Muscle of arm (tissue), 12 donors: ENCODE results near the gene DPH6. TPM values are rescaled to one million over a fixed set of nuclear protein-coding genes. Genes with fewer than 3 reads are reported as not detected.
"Not testable (repeated sequence)": the region's sequence is repeated elsewhere in the genome, so short reads cannot be mapped to it uniquely, and the experiment has no call there.

Experiments used
- DNase-seq: peaks from one replicate; pipeline ENCODE4 v3.0.0-alpha.2; 2013
- polyA plus RNA-seq, 12 donors: library from polyadenylated mRNA; unstranded; fragments of 120-200 nt; gene quantifications; one replicate each; pipeline ENCODE4 v1.2.1, GENCODE V29; 2013; ENCODE audit not compliant: insufficient read length in 12 of 12

The DPH6 gene
- polyA plus RNA-seq, 12 donors, result 5.1 to 21.9 (median 17.2) TPM; not detected in 1

DNA sequence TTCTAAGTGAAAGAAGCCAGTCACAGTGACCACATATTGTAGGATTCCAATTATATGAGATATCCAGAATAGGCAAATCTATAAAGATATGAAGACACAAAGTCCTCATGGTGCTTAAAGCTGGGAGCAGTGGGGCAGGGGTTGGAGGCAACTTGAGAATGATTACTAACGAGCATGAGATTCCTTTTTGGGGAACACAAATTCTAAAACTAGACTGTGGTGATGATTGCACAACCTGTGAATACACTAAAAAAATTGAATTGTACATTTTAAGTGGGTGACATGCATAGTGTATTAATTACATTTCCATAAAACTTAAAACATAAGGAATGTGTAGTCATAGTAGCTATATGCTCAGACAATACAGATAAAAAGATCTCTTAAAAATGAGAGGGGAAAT, 103.2 kb downstream of the DPH6 start:
- DNase-seq, result no peak

DNA sequence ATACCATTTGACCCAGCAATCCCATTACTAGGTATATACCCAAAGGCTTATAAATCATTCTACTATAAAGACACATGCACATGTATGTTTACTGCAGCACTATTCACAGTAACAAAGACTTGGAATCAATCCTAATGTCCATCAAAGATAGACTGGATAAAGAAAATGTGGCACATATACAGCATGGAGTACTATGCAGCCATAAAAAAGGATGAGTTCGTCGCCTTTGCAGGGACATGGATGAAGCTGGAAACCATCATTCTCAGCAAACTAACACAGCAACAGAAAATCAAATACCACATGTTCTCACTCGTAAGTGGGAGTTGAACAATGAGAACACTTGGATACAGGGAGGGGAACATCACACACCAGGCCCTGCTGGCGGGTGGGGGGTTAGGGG, 104.7 kb downstream of the DPH6 start:
- DNase-seq, result not testable (repeated sequence)

DNA sequence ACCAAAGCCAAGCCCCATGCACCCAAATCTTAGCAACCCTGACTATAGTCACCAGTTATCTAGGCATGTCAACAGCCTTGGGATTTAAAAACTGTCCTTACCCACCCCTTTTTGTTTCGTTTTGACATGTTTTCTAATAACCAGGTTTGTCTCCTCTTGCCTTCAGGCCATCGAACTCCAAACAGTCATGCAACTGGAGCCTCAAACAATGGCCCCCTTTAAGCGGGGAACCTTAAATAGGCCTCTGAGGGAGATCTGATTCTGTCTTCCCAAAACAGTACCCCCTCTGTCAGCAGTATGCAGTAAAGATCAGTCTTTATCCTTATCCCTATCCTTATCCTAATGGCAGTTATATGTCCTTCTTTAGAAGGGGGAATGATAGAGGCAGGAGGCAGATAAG, 105.7 kb downstream of the DPH6 start:
- DNase-seq, result no peak

DNA sequence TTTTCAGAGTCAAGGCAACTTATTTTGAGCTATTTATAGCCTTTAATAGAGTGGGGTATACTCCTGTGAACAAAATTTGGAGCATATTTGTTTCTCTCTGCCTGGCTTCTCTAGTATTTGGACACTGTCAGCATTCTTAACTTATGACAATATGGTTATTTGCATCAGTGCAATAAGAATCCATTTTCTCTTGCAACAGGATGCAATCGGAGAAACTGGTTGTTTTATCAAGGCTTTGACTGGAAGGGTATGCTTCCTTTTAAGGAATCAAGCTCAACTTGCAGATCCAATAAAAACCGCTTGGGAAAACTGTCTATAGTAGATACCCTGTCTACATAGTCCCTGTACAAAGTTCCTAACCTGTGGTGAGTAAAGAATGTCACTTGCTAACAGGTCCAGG, 106.7 kb downstream of the DPH6 start:
- DNase-seq, result peak; percentile 57

DNA sequence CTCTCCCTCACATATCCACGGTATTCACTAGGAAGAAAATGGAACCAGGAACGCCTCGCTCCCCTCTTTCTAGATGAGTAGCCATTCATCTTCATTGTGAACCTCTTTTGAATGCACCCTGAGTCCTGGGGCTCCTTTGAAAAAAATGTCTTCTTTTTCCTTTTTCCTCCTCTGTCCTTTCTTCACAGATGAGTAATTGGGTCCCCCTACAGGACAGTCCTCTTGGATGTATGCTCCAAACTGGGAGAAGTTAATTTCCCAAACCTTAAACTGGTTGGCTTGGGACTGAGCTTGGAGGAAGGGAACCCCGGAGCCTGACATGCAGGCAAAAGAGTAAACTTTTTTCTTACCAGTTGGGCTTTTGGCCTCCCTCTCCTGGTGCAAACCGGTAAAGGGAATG, 108.8 kb downstream of the DPH6 start:
- no peak for DNase-seq

DNA sequence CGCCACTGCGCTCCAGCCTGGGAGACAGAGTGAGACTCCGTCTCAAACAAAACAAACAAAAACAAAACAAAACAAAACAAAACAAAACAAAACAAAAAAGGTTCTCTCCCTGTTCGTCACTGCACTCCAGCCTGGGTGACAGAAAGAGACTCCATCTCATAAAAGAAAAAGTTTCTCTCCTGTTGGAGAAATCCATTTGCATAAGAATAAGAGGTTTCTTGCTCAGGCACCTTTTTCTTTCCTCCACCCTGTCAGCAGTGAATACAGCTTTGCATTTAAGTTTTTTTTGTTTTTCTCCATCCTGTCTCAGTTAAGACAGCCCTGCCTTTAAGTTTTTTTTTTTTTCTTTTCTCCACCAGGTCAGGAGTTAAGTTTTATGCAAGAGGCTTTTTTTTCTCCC, 109.5 kb downstream of the DPH6 start:
- no peak for DNase-seq

DNA sequence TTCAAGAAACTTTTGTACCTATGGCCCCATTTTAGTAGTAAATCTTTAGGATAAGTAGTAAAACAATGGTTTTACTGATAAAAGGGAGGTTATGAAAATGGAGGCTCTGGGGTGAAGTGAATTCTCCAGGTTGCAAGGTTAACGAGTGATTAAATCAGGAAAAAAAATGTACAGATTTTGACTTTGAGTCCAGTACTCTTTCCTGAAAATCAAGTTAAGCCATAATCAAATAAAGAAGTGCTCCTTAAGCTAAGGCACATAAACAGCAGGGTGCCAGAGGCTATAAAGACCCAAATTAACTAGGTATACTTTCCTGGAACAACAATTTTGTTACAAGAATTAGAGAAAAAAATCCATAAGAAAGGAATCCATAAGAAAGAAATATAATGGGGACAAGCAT, 114.7 kb downstream of the DPH6 start:
- no peak for DNase-seq

DNA sequence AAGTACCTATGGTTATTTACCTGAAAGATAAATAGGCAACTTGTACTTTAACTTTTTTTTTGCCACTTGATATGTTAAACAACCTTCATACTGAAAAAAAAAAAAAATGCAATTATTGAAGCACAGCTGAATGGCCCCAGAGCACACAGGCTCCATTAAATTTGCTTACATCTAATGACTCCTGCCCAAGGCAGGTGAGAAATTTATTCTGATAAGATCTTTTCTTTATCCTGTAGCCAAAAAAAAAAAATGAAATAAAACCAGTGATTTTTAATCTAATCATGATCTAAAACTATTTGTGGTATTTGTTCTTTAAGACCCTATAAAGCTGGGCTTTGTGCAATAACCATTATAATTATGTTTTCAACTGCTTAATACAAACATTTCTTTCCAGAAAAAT, 115.7 kb downstream of the DPH6 start:
- DNase-seq, result no peak

DNA sequence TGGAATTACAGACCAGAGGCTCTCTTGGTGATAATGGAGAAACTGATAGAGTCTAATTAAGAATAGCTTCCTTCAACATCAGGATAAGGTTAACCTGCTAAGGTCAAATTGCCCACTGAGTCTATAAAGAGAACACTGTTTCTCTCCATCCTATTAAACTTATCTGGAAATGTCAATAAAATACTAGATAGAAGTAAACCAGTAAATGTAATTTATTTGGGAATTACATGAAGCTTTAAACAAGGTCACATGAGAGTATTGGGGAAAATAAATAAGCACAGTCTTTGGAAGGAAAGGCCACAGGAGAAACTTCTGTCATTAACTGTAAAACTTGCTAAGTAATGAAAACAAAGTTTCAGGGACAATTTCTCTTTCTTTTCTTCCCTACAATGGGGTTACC, 118.5 kb downstream of the DPH6 start:
- DNase-seq, result no peak

DNA sequence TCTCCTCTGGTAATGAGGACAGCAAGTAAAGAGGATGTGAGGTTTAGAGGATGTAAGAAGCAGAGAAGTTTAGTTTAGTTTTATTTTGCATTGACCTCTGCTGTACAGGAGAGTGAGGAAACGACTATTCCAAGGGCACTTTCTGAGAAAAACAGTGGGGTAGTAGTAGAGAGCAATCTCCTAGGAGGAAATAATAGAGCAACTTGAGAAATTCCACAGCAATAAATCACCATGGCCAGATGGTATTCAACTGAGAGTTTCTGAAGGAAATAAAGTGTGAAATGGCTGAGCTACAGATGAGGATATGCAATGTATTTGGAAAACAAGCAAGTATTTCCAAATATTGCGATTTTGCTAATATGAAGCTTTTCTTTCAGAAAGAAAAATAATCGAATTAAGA, 118.9 kb downstream of the DPH6 start:
- DNase-seq, result no peak

DNA sequence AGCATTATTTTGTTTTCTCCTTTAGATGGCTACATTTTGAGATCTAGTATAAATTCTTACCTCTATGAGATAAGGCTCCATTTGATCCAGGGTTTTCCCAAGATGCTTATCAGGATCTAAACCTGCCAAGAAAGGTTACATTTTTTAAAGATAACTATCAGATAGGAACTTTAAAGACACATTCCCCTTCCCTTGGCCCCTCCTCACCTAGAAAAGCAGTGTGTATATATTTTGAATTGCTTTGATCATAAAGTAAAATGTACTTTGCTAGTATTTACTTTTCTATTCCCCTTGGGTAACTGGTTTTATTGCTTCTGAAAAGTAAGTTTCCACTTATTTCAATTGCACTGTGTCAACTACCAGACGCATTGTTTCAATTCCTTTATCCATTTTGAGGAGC, 135.2 kb downstream of the DPH6 start:
- no peak for DNase-seq

DNA sequence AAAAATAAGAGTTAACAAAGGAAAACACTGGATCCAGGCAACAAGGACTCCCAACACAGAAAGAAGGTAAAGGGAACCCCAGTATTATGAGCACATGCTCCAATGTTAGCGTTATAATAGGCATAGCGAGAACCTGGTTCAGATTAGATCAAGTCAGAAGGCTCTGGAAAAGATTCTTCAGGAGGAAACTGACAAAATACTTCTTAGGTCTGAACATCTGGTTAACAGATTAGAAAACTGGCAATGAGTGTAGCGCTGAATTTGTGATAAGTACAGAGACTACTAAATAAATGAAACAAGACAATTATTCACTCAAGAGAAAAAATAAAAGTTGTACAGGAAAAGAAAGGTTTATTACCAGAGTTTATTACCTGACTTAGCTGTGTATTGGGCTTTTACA, 146.1 kb downstream of the DPH6 start:
- DNase-seq, result peak; percentile 4

DNA sequence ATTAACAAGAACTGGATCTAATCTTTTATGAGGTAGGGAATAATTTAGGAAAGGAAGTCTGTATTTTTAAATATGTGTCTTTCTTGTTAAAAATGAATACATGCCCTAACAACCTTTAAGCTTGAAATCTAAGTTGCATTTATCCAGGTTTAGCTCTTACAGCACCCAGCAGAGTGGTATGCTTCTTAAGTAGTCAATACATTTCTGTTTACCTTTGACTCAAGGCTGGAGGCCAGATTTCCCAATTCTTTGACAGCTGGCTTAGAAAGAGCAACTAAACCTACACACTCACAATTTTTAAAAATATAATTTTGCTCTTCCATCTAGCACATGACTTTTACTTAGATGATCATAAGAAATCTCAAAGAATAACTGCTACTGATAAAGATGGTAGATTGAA, 148.9 kb downstream of the DPH6 start:
- DNase-seq, result no peak

DNA sequence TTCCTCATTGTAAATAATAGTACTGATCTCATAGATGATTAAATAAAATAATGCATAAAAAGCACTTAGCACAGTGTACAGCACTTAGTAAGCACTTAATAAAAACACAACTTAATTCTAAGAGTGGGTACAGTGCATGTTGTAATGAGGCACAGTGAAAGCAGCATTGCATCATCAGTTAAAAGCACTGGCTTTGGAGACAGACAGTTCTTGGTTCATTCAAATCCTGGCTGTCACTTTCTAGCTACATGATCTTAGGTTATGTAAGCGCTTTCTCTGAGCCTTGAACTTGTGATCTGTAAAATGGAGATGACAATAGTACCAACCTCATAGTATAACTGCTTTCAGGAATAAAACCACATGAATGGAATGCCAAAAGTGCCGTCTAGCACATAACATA, 151.5 kb downstream of the DPH6 start:
- DNase-seq, result no peak

DNA sequence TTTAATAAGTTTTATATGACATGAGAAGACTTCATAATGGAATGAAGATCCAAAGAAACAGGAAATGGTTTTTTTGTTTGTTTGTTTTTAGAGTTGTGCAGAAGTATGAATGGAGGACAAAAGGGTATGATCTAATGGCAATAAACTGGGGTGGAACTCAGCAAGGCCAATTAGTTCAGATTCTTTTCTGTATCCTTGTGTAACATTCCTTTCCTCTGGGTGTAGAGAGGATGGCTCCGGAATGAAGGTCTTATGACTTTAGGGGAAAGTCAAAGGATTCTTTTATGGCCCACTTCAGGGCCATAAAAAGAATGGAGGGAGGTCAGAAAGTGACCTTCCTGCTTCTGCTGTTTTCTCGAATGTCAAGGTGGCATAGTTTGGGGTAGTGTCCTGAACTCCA, 152.6 kb downstream of the DPH6 start:
- no peak for DNase-seq

DNA sequence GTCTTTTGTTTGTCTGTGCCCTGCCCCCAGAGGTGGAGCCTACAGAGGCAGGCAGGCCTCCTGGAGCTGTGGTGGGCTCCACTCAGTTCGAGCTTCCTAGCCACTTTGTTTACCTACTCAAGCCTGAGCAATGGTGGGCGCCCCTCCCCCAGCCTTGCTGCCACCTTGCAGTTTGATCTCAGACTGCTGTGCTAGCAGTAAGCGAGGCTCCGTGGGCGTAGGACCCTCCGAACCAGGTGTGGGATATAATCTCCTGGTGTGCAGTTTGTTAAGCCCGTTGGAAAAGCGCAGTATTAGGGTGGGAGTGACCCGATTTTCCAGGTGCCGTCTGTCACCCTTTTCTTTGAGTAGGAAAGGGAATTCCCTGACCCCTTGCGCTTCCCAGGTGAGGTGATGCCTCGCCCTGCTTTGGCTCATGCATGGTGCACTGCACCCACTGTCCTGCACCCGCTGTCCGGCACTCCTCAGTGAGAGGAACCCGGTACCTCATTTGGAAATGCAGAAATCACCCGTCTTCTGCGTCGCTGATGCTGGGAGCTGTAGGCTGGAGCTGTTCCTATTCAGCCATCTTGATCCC, 154.5 kb downstream of the DPH6 start:
- DNase-seq, result not testable (repeated sequence)

DNA sequence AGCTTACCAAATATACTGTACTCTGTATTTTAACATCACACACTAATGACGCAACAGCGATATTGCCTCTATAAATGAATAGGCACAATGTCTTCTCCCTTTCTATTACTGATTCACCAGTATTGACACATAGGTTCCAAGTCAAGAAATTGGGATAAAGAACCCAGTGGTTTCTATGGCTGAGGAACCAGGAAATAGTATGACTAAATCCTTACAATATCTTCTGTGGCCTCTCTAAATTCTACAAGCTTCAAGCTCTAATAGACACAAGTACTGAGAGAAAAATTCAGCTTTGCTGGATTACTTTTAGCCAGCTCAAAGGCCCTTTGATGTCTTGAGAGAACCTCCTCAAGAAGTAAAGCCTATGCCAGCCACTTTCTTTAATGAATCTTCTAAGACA, 162.5 kb downstream of the DPH6 start:
- DNase-seq, result no peak

DNA sequence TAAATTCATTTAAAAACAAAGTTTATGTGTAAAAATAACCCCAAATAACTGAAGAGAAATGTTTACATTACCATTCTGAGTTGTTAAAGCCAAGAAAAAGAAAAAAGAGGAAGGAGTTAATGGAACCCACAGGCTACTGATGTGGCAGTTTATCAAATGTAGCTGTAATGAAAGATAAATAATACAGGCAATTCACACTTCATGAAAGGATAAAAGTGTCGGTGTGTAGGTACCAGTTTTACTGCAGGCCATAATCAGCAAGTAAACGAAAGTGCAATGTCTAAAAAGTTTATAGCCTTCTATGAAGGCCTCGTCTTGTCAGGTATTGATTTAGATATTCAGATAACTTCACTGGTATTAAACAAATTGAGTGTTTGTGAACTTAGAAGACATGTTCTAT, 164.6 kb downstream of the DPH6 start:
- no peak for DNase-seq

DNA sequence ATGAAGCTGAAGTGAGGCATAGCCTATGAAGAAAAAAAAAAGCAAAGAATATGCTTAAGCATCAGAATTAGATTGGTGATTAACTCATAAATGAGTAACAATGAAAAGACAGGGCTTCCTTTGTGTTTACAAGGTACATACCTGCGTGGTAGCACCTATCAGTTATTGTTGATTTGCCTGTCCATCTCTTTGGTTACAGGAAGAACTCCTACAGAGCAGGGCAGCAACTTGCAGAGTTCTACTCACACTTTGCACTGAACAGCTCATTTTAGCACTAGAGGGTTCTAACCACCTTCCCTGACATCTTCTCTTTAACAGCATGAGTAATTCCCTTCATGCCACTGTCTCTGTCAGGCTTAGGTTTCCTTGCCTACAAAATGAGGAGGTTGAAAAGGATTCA, 166.0 kb downstream of the DPH6 start:
- no peak for DNase-seq

DNA sequence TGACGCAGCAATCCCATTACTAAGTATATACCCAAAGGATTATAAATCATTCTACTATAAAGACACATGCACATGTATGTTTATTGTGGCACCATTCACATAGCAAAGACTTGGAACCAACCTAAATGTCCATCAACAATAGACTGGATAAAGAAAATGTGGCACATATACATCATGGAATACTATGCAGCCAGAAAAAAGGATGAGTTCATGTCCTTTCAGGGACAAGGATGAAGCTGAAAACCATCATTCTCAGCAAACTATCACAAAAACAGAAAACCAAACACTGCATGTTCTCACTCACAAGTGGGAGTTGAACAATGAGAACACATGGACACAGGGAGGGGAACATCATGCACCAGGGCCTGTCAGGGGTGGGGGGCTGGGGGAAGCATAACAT, 167.5 kb downstream of the DPH6 start:
- not testable (repeated sequence) for DNase-seq

DNA sequence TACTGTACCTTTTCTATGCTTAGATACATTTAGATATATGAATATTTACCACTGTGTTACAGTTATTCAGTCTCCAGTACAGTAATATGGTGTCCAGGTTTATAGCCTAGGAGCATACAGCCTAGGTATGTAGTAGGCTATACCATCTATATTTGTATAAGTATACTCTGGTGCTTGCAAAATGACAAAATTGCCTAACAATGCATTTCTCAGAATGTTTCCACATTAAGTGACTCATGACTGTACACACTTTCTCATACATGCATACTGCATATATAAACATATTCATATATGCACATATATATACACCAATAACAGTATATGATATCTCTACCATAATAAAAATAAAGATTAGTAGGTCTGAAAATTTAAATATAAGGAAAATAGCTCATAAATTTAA, 169.3 kb downstream of the DPH6 start:
- DNase-seq, result no peak

DNA sequence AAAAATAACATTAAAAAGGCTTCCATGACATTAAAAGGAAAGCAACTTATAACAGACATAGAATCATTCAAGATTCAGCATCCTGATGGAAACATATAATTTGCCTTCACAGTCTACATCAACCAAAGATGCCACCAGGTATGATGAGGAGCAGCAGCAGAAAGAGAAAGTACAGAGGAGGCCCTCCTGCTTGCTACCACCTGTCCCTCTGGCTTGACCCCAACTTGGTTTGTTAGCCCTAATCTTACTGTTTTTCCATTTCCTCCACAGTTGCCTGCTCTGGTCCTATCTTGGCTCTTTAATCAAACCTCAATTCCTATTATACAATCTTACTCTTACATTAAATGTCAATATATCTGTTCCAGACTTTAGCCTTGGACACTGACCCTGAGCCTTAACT, 171.3 kb downstream of the DPH6 start:
- no peak for DNase-seq

DNA sequence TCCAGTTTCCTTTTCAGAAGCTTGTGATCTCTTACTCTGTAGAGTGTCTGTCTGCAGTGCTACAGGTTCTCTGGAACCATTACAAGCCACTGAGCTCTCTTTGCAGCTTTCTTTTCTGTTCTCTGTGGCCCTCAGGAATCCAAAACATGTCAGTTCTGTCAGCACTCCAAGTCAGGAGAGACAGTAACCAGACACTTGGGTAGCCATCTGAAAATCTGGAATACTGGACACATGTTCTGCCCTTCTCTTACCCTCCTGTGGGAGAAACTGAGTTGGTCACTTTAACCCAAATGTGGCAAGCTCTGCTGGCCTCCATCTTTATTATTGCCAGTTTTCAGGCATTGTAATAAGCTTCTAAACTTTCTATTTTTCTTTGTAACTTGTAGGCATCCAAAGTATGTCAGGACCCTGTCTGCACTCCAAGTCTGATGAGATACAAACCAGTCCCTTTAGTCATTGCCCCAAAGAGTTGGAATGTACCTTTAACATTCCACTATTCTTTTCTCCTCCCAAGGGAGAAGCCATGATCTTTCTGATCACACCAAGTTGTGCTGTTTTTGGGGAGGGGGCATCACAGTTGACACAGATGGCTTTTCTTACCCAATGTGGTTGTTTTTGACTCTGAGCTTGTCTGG, 183.7 kb downstream of the DPH6 start:
- no peak for DNase-seq

DNA sequence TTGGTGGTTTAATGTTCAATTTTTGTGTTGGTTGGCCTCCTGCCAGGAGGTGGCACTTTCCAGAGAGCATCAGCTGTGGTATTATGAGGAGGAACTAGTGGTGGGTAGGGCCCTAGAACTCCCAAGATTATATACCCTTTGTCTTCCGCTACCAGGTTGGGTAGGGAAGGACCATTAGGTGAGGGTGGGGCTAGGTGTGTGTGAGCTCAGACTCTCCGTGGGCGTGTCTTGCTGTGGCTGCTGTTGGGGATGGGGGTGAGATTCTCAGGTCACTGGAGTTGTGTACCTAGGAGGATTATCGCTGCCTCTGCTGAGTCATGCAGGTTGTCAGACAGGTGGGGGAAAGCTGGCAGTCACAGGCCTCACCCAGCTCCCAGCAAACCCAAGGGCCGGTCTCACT, 187.1 kb downstream of the DPH6 start:
- no peak for DNase-seq
